PC-3 (cell line): Measurements from ENCODE around the gene TRAPPC8. TPM values are rescaled to one million over a fixed set of nuclear protein-coding genes. Genes with fewer than 3 reads are reported as not detected.

ENCODE experiments used
- ATAC-seq: fragments of 200-7000 bp; cut with Tn5 transposase; 2 replicates; pipeline ENCODE4 v1.9.1; 2020; ENCODE audit warnings: mild to moderate bottlenecking, moderate library complexity
- BruUV-seq: library from RNA; stranded (reverse); fragments of 400-500 nt; replicated peaks from 2 replicates; lab custom pipeline; 2021; lab: Mats Ljungman, UMichigan
- CTCF ChIA-PET: fragments of 300-600 bp; sonication (Branson Sonifier 250); formaldehyde crosslinking; loops from one replicate; lab custom pipeline; 2022; ENCODE audit warnings: antibody characterized with exemption; lab: Charles Lee
- POLR2A ChIA-PET: fragments of 300-600 bp; sonication (Branson Sonifier 250); formaldehyde crosslinking; loops from one replicate; lab custom pipeline; 2022; ENCODE audit warnings: antibody characterized with exemption; ENCODE audit not compliant: unreplicated experiment; lab: Charles Lee
- DNase-seq: peaks from one replicate; pipeline ENCODE4 v3.0.0-alpha.2; 2015
- H2AFZ ChIP-seq: fragments of 300-600 bp; sonication (generic); 2 replicates; pipeline ENCODE4 v1.6.0; 2016; ENCODE audit warnings: antibody characterized with exemption, low read length
- H3F3A ChIP-seq: fragments of 300-600 bp; sonication (generic); one replicate; pipeline ENCODE4 v1.6.0; 2017; ENCODE audit warnings: antibody characterized with exemption, low read length, control low read depth, mild to moderate bottlenecking; ENCODE audit not compliant: unreplicated experiment
- H3K27ac ChIP-seq: fragments of 300-600 bp; sonication (generic); 2 replicates; pipeline ENCODE4 v1.5.1; 2016; ENCODE audit warnings: mild to moderate bottlenecking, low read length
- H3K27me3 ChIP-seq: fragments of 300-600 bp; sonication (generic); 2 replicates; pipeline ENCODE4 v1.6.1; 2016; ENCODE audit warnings: low read length, mixed read lengths
- H3K36me3 ChIP-seq: fragments of 300-600 bp; sonication (generic); 2 replicates; pipeline ENCODE4 v1.6.1; 2016; ENCODE audit warnings: low read depth, mixed run types, low read length, mixed read lengths
- H3K4me1 ChIP-seq: fragments of 300-600 bp; sonication (generic); 2 replicates; pipeline ENCODE4 v1.5.1; 2016; ENCODE audit warnings: low read length; ENCODE audit not compliant: insufficient read depth
- H3K4me2 ChIP-seq: fragments of 300-600 bp; sonication (generic); 2 replicates; pipeline ENCODE4 v1.6.0; 2016; ENCODE audit warnings: low read length
- H3K4me3 ChIP-seq: fragments of 300-600 bp; sonication (generic); 2 replicates; pipeline ENCODE4 v1.5.1; 2016; ENCODE audit warnings: mild to moderate bottlenecking, low read length, mixed read lengths
- H3K79me2 ChIP-seq: fragments of 300-600 bp; sonication (generic); 2 replicates; pipeline ENCODE4 v1.6.1; 2017; ENCODE audit warnings: low read length, mixed read lengths
- H3K9ac ChIP-seq: fragments of 300-600 bp; sonication (generic); 2 replicates; pipeline ENCODE4 v1.6.0; 2016; ENCODE audit warnings: mild to moderate bottlenecking, low read length
- H3K9me2 ChIP-seq: fragments of 300-600 bp; sonication (generic); replicated peaks from 2 replicates; pipeline ENCODE4 v1.6.1; 2016; ENCODE audit warnings: mixed run types, low read length, mixed read lengths
- H3K9me3 ChIP-seq: fragments of 300-600 bp; sonication (generic); 2 replicates; pipeline ENCODE4 v1.6.1; 2016; ENCODE audit warnings: low read length, mixed read lengths
- H4K20me1 ChIP-seq: fragments of 300-600 bp; sonication (generic); 2 replicates; pipeline ENCODE4 v1.6.1; 2016; ENCODE audit warnings: low read length, mixed read lengths
- CTCF ChIP-seq: fragments of 300-600 bp; sonication (generic); conservative IDR thresholded peaks from 2 replicates; pipeline ENCODE4 v1.5.1; 2017; ENCODE audit warnings: antibody characterized with exemption, low read depth, mild to moderate bottlenecking, low read length
- EZH2 ChIP-seq: fragments of 300-600 bp; sonication (generic); IDR thresholded peaks from one replicate; pipeline ENCODE4 v1.6.1; 2017; ENCODE audit warnings: antibody characterized with exemption, mild to moderate bottlenecking, low read length; ENCODE audit not compliant: unreplicated experiment
- EZH2phosphoT487 ChIP-seq: fragments of 300-600 bp; sonication (generic); IDR thresholded peaks from 2 replicates; pipeline ENCODE4 v1.6.1; 2018; ENCODE audit warnings: mild to moderate bottlenecking, antibody characterized with exemption, low read length, borderline replicate concordance
- intact Hi-C: fragments of 100-400 bp; cut with micrococcal nuclease; formaldehyde crosslinking; loops from 2 replicates; pipeline ENCODE4 v1.9.0; 2023
- total RNA-seq: library from RNA; depleted of rRNA; stranded (reverse); fragments of >200 nt; gene quantifications from 2 replicates; pipeline ENCODE4 v1.2.3, GENCODE V29; 2014

TRAPPC8 gene
- total RNA-seq, 1 experiment from 2014 or later: 10.2 TPM

GRCh38 chr18:31857526-31858106 lies 85.3 kb downstream of the TRAPPC8 start:
- no peaks in the 10 kb centered on the region for H3K9me3 ChIP-seq
- no peak overlapping the region for H3K9ac ChIP-seq
- H3K9me2 ChIP-seq: no peaks in the 10 kb centered on the region
- ChIA-PET POLR2A (no interaction called here), CTCF (no interaction called here)
- no peak overlapping the region for H3K27ac ChIP-seq
- no TSS peak for BruUV-seq
- DNase-seq (no peak), ATAC-seq (no peak)
- H3F3A ChIP-seq: no peaks in the 10 kb centered on the region
- H3K4me3 ChIP-seq: no peak overlapping the region
- no peak overlapping the region for H2AFZ ChIP-seq
- H3K4me1 ChIP-seq: no peaks in the 10 kb centered on the region
- H4K20me1 ChIP-seq: no peaks in the 10 kb centered on the region
- TF ChIP-seq EZH2 (no peak), CTCF (no peak), EZH2phosphoT487 (no peak)
- H3K27me3 ChIP-seq: no peaks in the 10 kb centered on the region
- H3K79me2 ChIP-seq: no peaks in the 10 kb centered on the region
- H3K36me3 ChIP-seq: no peaks in the 10 kb centered on the region
- H3K4me2 ChIP-seq: no peak overlapping the region
- intact Hi-C loops: loop anchor here (10.0 kb wide), 1 partner anchor 47 kb away; no protein-coding TSS in a partner anchor

GRCh38 chr18:31850844-31851243 lies 92.1 kb downstream of the TRAPPC8 start:
- Histone ChIP-seq H3K79me2 (no peaks in the 10 kb centered on the region), H3K27me3 (no peaks in the 10 kb centered on the region), H3K27ac (no peak overlapping the region), H3K9ac (no peak overlapping the region), H3K36me3 (no peaks in the 10 kb centered on the region), H3K4me1 (no peaks in the 10 kb centered on the region), H3K9me3 (no peaks in the 10 kb centered on the region), H3F3A (no peaks in the 10 kb centered on the region), H3K4me3 (no peak overlapping the region), H3K9me2 (no peaks in the 10 kb centered on the region), H3K4me2 (no peak overlapping the region), H4K20me1 (no peaks in the 10 kb centered on the region), H2AFZ (no peak overlapping the region)
- intact Hi-C loops: loop anchor here (10.0 kb wide), 1 partner anchor 54 kb away; no protein-coding TSS in a partner anchor
- BruUV-seq: no TSS peak
- ATAC-seq: no peak
- CTCF ChIA-PET: no interaction called here
- DNase-seq: no peak
- no peak for TF ChIP-seq EZH2
- POLR2A ChIA-PET: no interaction called here

GRCh38 chr18:31840499-31840898 lies 102.4 kb downstream of the TRAPPC8 start:
- ChIA-PET CTCF (no interaction called here), POLR2A (no interaction called here)
- ATAC-seq (no peak), DNase-seq (no peak)
- Histone ChIP-seq H3K27me3 (no peaks in the 10 kb centered on the region), H3K79me2 (no peaks in the 10 kb centered on the region), H3K9me2 (no peaks in the 10 kb centered on the region), H2AFZ (no peak overlapping the region), H3K27ac (no peak overlapping the region), H4K20me1 (no peaks in the 10 kb centered on the region), H3K4me3 (no peak overlapping the region), H3F3A (no peaks in the 10 kb centered on the region), H3K4me2 (no peak overlapping the region), H3K4me1 (no peaks in the 10 kb centered on the region), H3K9me3 (no peaks in the 10 kb centered on the region), H3K9ac (no peak overlapping the region), H3K36me3 (0 out of 2 replicates have a peak, but pooled peaks cover 4% of the 10 kb centered on the region)
- TF ChIP-seq EZH2phosphoT487 (no peak), CTCF (no peak)
- intact Hi-C loops: no loop called here
- BruUV-seq: no TSS peak
